NCI-H69 (cell line): ENCODE results near the gene EXOC3L2.
"Not testable (repeated sequence)": the region's sequence is repeated elsewhere in the genome, so short reads cannot be mapped to it uniquely, and the experiment has no call there.

Source experiments
- DNase-seq: peaks from one replicate; lab custom pipeline; 2025; lab: John Stamatoyannopoulos, UW

EXOC3L2 gene

GRCh38 chr19:45245334-45245787 is at the start of gene EXOC3L2:
Gene EXOC3L2 (minus strand): TSS chr19:45245407. CDS start chr19:45239045, 6,362 bp downstream.
- no peak for DNase-seq

DNA sequence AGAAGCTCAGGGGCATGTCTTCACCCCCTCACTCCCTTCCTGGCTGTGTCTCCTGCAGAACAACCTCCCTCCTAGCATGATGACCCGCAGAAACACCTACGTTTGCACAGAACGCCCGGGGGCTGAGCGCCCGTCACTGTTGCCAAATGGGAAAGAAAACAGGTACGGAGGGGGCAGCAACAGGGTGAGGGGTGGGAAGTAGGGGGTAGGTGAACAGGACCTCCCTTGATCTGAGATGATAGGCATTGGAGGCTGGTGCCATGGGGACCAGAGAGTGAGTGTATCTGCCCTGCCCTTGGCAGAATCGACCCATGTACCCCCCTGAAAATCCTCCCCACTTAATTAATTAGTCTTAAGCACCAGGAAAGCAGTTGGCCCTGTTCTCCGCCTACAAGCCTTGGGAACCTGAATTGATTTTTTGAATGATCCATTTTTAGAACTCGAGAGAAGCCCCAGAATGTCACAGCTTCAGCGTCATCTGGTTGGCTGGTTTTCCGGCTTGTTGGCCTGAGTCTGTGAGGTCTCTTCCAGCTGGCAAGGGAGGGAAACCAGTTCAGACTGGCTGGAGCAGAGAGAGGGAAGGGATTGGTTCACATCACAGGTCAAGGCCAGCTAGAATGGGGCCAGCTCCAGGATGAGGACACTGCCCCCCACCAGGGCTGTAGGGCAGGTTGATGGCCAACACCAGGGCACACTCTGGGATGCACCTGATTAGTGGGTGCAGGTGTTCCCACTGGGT is 49.3 kb upstream of the EXOC3L2 start:
- no peak for DNase-seq

DNA sequence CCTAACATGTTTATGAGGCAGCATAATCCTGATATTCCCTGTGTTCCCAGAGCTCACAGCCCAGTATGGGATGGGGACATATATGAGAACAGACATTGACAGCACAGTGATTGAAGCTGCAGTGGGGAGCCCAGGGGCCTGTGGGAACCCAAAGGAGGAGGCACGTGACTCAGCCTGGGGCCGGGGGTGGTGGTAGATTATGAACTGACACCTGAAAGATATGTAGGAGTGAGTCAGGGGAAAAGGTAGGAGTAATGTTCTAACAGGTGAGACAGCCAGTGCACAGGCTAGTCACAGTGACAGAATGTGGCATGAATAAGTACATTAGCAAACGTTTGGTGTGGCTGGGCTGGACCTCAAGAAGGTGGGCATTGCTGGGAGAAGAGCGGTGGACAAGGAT is 48.5 kb upstream of the EXOC3L2 start:
- DNase-seq: no peak

DNA sequence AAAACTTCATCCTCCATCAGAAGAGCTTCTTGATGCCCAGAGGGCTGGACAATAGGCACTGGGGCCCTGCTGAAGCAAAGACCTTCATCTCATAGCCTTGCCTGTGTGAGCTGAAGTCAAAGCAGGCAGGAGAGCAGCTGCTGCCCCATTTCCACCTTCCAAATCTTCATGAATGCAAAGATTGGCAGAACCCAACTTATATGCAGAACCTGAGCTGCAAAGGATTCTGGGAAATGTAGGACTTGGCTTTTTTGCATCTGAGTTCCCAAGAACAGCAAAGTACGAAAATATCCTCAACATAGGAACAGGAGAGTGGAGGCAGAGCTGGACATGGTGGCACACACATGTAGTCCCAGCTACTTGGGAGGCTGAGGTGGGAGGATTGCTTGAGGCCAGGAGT is 46.6 kb upstream of the EXOC3L2 start:
- DNase-seq: no peak

DNA sequence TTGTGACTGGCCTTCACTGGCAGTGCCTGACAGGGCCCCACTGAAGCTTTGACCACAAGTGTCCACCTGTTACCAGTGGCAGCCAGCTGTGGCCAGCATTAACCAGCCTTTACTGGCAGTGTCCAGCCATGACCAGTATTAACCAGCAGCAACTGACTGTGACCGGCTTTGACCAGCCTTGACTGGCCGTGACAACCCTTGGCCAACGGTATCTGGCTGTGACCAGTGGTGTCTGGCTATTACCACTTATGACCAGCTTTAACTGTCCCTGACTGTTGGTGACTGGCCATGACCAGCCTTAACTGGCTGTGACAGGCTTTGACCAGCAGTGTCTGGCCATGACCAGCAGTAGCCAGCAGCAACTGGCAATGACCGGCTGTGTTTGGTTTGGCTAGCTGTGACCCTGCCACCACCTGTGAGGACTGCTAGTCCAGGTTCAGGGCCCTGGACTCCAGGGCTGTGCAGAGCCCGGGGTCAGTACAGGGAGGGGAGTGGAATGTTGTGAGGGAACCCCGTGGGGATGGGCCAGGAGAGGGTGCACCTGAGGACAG is 45.2 kb upstream of the EXOC3L2 start:
- no peak for DNase-seq

DNA sequence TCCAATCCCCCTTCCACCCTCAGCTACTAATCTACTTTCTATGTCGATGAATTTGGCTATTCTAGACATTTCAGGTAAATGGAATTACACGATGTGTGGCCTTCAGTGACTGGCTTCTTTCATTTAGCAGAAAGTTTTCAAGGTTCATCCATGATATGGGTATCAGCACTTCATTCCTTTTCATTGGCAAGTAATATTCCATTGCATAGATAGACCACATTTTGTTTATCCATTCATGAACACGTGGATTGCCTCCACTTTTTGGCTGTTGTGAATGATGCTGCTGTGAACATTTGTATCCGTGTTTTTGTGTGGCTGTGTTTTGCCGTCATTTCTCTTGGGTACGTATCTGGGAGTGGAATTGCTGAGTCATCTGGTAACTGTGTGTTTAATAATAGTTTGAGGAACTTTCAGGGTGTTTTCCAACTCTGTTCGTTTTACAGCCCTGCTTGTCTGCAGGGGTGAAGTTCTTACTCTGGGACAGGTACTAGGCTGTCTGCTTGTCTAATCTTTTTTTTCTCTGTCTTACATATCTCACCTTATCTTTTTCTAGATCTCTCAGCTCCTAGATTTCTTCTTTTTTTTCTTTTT is 38.3 kb upstream of the EXOC3L2 start:
- no peak for DNase-seq

DNA sequence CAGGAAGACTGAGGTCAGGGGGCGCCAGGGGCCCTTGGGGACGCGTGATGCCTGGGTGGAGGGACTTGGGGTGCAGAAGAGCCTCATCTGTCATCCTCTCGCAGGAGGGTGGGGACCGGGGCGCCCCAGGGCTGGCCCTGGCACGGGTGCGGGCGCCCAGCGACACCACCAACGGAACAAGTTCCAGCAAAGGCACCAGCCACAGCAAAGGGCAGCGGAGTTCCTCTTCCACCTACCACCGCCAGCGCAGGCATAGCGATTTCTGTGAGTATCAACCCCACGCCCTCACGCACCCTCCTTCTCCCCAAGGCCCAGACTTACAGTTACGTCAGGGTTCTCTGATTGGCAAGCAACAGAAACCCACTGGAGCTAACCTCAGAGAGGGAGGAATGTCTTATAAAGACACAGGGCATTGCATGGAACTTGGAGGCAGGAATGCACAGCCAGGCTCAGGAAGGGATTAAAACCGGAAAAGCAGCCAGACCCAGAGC is 35.3 kb upstream of the EXOC3L2 start:
- no peak for DNase-seq

GRCh38 chr19:45279587-45280192 is 34.5 kb upstream of the EXOC3L2 start:
- DNase-seq: no peak

GRCh38 chr19:45278087-45278486 is 32.9 kb upstream of the EXOC3L2 start:
- peak; percentile 13 for DNase-seq

DNA sequence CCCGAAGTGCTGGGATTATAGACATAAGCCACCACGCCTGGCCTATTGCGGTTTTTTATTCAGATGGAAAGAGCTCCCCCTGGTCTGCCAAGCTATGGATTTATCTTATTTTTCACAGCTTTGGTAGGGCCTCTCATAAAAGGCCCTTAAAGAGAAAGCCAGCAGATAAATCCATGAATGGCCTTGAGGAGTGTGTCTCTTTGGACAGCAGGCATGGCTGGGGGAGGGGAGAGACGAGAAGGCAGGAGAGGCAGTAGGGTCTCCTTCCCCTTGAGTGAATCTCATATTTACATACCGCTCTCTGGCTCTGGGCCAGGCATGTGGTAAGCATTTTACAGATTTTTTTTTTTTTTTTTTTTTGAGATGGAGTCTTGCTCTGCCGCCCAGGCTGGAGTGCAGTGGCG is 31.1 kb upstream of the EXOC3L2 start:
- peak; percentile 72 for DNase-seq

- DNase-seq: peak; percentile 33
Measured at GRCh38 chr19:45275370-45275971, 30.3 kb upstream of the EXOC3L2 start.

- no peak for DNase-seq
Measured at GRCh38 chr19:45273521-45273855, 28.3 kb upstream of the EXOC3L2 start.

DNA sequence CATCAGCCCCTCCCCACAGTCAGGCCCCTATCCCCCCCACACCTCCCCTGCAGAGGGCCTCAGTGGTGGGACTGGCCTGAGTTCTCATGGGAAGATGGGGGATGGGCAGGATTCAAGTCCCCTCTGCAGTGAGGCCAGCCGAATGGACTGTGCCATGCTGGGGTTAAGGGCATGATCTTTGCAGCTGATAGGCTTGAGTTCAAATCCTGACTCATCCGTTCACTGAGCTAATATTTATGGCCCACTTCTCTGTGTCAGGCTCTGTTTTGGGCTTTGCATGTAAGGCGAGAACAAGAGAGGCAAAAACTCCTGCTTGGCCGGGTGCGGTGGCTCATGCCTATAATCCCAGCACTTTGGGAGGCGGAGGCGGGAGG is 26.5 kb upstream of the EXOC3L2 start:
- DNase-seq: no peak

DNA sequence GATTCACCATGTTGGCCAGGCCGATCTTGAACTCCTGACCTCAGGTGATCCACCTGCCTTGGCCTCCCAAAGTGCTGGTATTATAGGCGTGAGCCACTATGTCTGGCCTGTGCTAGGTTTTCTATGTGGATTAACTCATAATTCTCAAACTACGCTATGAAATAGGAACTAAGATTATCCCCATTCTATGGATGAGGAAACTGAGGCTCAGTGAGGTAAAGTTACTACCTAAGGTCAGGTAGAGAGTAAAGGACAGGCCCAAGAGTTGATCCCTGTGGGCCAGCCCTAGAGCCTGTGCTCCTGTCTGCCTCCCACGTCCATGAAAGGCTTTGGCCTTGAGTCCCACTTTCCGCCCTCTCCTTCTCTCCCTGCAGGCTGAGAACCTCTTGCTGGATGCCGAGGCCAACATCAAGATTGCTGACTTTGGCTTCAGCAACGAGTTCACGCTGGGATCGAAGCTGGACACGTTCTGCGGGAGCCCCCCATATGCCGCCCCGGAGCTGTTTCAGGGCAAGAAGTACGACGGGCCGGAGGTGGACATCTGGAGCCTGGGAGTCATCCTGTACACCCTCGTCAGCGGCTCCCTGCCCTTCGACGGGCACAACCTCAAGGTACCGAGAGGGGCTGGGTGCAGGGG is 26.0 kb upstream of the EXOC3L2 start:
- no peak for DNase-seq

GRCh38 chr19:45269939-45270338 is 24.7 kb upstream of the EXOC3L2 start:
- not testable (repeated sequence) for DNase-seq

- DNase-seq: no peak
Measured at GRCh38 chr19:45267296-45267695, 22.1 kb upstream of the EXOC3L2 start.

DNA sequence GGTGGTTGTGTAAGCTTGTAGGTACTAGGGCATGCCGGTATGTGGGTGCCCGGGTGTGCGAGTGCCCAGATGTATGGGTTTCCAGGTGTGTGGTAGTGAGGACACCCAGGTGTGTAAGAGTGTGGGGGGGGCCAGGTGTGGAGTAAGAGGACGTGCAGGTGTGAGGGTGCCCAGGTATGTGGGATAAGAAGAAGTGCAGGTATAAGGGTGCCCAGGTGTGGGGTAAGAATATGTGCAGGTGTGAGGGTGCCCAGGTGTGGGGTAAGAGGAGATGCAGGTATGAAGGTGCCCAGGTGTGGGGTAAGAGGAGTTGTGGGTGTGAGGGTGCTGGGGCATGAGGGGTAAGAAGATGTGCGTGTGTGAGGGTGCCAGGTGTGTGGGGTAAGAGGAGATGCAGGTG is 20.2 kb upstream of the EXOC3L2 start:
- no peak for DNase-seq

DNA sequence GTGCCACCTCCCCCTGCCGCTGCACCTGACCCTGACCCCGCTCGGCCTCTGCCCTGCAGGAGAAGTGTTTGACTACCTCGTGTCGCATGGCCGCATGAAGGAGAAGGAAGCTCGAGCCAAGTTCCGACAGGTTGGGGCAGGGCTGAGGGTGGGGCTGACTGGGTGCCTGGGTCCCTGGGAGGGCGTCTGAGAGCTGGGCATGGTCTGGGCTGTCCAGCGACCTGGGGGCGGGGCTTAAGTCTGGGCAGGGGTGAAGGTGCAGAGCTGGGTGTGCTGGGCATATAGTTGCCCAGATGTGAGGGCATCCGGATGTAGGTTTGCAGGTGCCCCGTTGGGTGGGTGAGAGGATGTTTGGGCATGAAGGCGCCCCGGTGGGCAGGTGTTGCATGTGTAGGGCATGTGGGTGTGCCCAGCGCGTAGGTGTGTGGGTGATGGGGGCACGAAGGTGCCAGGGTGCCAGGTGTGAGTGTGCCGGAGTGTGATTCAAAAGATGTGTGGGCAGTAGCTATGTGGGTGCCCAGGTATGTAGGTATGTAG is 19.6 kb upstream of the EXOC3L2 start:
- no peak for DNase-seq

DNA sequence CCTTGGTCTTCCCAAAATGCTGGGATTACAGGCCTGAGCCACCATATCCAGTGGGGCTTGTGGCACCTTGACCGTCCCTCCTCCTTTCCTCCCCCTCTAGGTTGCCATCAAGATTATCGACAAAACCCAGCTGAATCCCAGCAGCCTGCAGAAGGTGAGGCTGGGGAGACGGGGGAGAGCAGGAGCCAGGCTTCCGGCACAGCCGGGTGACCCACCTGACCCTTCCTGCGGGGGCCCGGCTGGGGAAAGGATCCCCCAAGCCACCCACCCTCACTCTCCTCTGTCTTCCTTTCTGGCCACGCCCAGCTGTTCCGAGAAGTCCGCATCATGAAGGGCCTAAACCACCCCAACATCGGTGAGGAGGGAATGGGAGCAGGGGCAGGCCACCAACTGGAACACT is 17.8 kb upstream of the EXOC3L2 start:
- no peak for DNase-seq

DNA sequence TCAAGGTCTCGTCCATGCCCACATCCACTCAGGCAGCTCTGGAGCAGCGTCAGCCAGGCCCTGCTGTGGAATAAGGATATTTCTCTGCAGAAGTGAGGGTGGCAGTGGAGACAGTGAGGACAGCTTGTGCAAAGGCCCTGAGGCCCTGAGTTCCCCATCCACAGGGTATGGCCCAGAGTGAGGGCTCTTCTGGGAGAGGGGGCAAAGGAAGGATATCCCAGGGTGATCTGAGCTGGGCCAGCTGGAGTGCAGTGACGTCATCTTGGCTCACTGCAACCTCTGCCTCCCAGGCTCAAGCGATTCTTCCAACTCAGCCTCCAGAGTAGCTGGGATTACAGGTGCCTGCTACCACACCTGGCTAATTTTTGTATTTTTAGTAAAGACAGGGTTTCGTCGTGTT is 17.4 kb upstream of the EXOC3L2 start:
- DNase-seq: no peak

GRCh38 chr19:45258862-45259261 is 13.7 kb upstream of the EXOC3L2 start:
- DNase-seq: no peak

DNA sequence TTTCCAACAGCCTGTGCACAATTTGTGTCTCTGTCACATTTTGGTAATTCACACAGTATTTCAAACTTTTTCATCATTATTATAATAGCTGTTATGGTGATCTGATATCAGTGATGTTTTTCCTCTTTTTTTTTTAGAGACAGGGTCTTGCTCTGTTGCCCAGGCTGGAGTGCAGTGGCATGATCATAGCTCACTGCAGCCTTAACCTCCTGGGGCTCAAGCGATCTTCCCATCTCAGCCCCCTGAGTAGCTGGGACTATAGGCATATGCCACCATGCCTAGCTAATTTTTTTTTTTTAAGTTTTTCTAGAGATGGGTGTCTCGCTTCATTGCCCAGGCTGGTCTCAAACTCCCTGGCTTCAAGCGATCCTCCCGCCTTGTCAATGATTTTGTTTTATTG is 11.6 kb upstream of the EXOC3L2 start:
- no peak for DNase-seq
